Measurements from ENCODE around the gene AGTPBP1.

AGTPBP1 gene

GRCh38 chr9:85640425-85640824, 101.3 kb downstream of the AGTPBP1 start:
- H2AFZ ChIP-seq (ENCODE audit: low read length) = no peak overlapping the region
- H3K4me2 ChIP-seq (ENCODE audit: low read depth, low read length, poor library complexity, severe bottlenecking) = no peak overlapping the region
- no peaks in the 10 kb centered on the region for H3K9me2 ChIP-seq (replicated peaks; ENCODE audit: low read depth, low read length)
- no peak overlapping the region for H3K4me3 ChIP-seq (ENCODE audit: low read length, poor library complexity, severe bottlenecking)
- no peaks in the 10 kb centered on the region for H3F3A ChIP-seq (ENCODE audit: low read depth)
- H4K20me1 ChIP-seq (ENCODE audit: insufficient read depth, low read length, poor library complexity, severe bottlenecking) = no peaks in the 10 kb centered on the region
- H3K4me1 ChIP-seq (ENCODE audit: insufficient read depth, low read length, poor library complexity, severe bottlenecking) = peaks cover 5% of the 10 kb centered on the region
- no peaks in the 10 kb centered on the region for H3K9me3 ChIP-seq (ENCODE audit: insufficient read depth, low read depth, low read length)
- H3K27me3 ChIP-seq (ENCODE audit: insufficient read depth, low read length, poor library complexity, severe bottlenecking) = no peaks in the 10 kb centered on the region
- no peak overlapping the region for H3K9ac ChIP-seq (ENCODE audit: low read depth, low read length, poor library complexity, severe bottlenecking)
- H3K79me2 ChIP-seq (ENCODE audit: insufficient read depth, low read length) = no peaks in the 10 kb centered on the region
- no peak for TF ChIP-seq EZH2phosphoT487 (IDR thresholded peaks at IDR 0.05; ENCODE audit: borderline replicate concordance)
- TF ChIP-seq CTCF (conservative IDR thresholded peaks at IDR 0.05; ENCODE audit: low read length) = no peak
- no peaks in the 10 kb centered on the region; the same call in 1 of the 2 replicates for H3K36me3 ChIP-seq (ENCODE audit: insufficient read depth, low read length)

GRCh38 chr9:85639675-85640186, 102.0 kb downstream of the AGTPBP1 start:
- Histone ChIP-seq H3K9me3 (ENCODE audit: insufficient read depth, low read depth, low read length) (no peaks in the 10 kb centered on the region), H3K36me3 (ENCODE audit: insufficient read depth, low read length) (no peaks in the 10 kb centered on the region; the same call in 1 of the 2 replicates), H3K27me3 (ENCODE audit: insufficient read depth, low read length, poor library complexity, severe bottlenecking) (no peaks in the 10 kb centered on the region), H3K9ac (ENCODE audit: low read depth, low read length, poor library complexity, severe bottlenecking) (no peak overlapping the region), H2AFZ (ENCODE audit: low read length) (no peak overlapping the region), H3K4me1 (ENCODE audit: insufficient read depth, low read length, poor library complexity, severe bottlenecking) (peaks cover 6% of the 10 kb centered on the region), H3K9me2 (replicated peaks; ENCODE audit: low read depth, low read length) (no peaks in the 10 kb centered on the region), H3K79me2 (ENCODE audit: insufficient read depth, low read length) (no peaks in the 10 kb centered on the region), H4K20me1 (ENCODE audit: insufficient read depth, low read length, poor library complexity, severe bottlenecking) (no peaks in the 10 kb centered on the region), H3F3A (ENCODE audit: low read depth) (no peaks in the 10 kb centered on the region), H3K4me2 (ENCODE audit: low read depth, low read length, poor library complexity, severe bottlenecking) (no peak overlapping the region), H3K4me3 (ENCODE audit: low read length, poor library complexity, severe bottlenecking) (no peak overlapping the region)
- TF ChIP-seq CTCF (conservative IDR thresholded peaks at IDR 0.05; ENCODE audit: low read length) = no peak
- no peak for TF ChIP-seq EZH2phosphoT487 (IDR thresholded peaks at IDR 0.05; ENCODE audit: borderline replicate concordance)

- H3K4me3 ChIP-seq (ENCODE audit: low read length, poor library complexity, severe bottlenecking) = no peak overlapping the region
- no peaks in the 10 kb centered on the region; the same call in 1 of the 2 replicates for H3K36me3 ChIP-seq (ENCODE audit: insufficient read depth, low read length)
- no peak overlapping the region for H3K9ac ChIP-seq (ENCODE audit: low read depth, low read length, poor library complexity, severe bottlenecking)
- TF ChIP-seq CTCF (conservative IDR thresholded peaks at IDR 0.05; ENCODE audit: low read length) = no peak
- no peak for TF ChIP-seq EZH2phosphoT487 (IDR thresholded peaks at IDR 0.05; ENCODE audit: borderline replicate concordance)
- no peaks in the 10 kb centered on the region for H3K79me2 ChIP-seq (ENCODE audit: insufficient read depth, low read length)
- no peak overlapping the region for H3K4me2 ChIP-seq (ENCODE audit: low read depth, low read length, poor library complexity, severe bottlenecking)
- H2AFZ ChIP-seq (ENCODE audit: low read length) = no peak overlapping the region
- H3K4me1 ChIP-seq (ENCODE audit: insufficient read depth, low read length, poor library complexity, severe bottlenecking) = peaks cover 6% of the 10 kb centered on the region
- no peaks in the 10 kb centered on the region for H4K20me1 ChIP-seq (ENCODE audit: insufficient read depth, low read length, poor library complexity, severe bottlenecking)
- H3F3A ChIP-seq (ENCODE audit: low read depth) = no peaks in the 10 kb centered on the region
- no peaks in the 10 kb centered on the region for H3K27me3 ChIP-seq (ENCODE audit: insufficient read depth, low read length, poor library complexity, severe bottlenecking)
- no peaks in the 10 kb centered on the region for H3K9me3 ChIP-seq (ENCODE audit: insufficient read depth, low read depth, low read length)
- H3K9me2 ChIP-seq (replicated peaks; ENCODE audit: low read depth, low read length) = no peaks in the 10 kb centered on the region
Observed at GRCh38 chr9:85631809-85632208, 109.9 kb downstream of the AGTPBP1 start.

Measured in Loucy (cell line).